ENCODE measurements around the gene PPM1L. TPM values are rescaled to one million over a fixed set of nuclear protein-coding genes. Genes with fewer than 3 reads are reported as not detected.

PPM1L gene
- total RNA-seq, 1 experiment from 2014 or later, result 7.3 TPM

- Histone ChIP-seq H3K9me3 (ENCODE audit: control insufficient read depth, low read depth, low read length) (no peaks in the 10 kb centered on the region), H4K20me1 (ENCODE audit: control insufficient read depth, insufficient read depth, insufficient read length) (no peaks in the 10 kb centered on the region), H3K4me1 (ENCODE audit: insufficient read depth, low read length) (no peaks in the 10 kb centered on the region), H3K18ac (ENCODE audit: insufficient read length, low read depth, low read length) (no peak overlapping the region), H4K91ac (ENCODE audit: insufficient read length, low read depth, low read length) (no peak overlapping the region), H2BK5ac (ENCODE audit: insufficient read length, low read length) (no peak overlapping the region), H4K8ac (replicated peaks; ENCODE audit: insufficient read length, low read depth, low read length) (no peak overlapping the region), H2BK12ac (ENCODE audit: insufficient read length, low read depth, low read length) (no peak overlapping the region), H2AFZ (ENCODE audit: low read length) (no peak overlapping the region), H2AK5ac (ENCODE audit: insufficient read length, low read length) (no peak overlapping the region), H2BK15ac (ENCODE audit: low read depth, low read length) (no peak overlapping the region), H3T11ph (ENCODE audit: low read length) (no peak overlapping the region), H3K4me2 (ENCODE audit: insufficient read depth, insufficient read length, low read length) (no peak overlapping the region), H2BK20ac (ENCODE audit: low read depth, low read length, poor library complexity, severe bottlenecking) (no peak overlapping the region), H3K9ac (ENCODE audit: extremely low read depth, insufficient read length, low read length) (no peak overlapping the region), H3K79me1 (ENCODE audit: insufficient read depth, low read depth, low read length, poor library complexity, severe bottlenecking) (no peaks in the 10 kb centered on the region), H3K4ac (ENCODE audit: low read depth, low read length) (no peak overlapping the region), H3K27me3 (ENCODE audit: insufficient read depth, low read length) (peaks cover 3% of the 10 kb centered on the region; the same call in 1 of the 2 replicates), H3K23ac (ENCODE audit: insufficient read length, low read depth, low read length) (no peak overlapping the region), H2BK120ac (ENCODE audit: low read depth, low read length, poor library complexity, severe bottlenecking) (no peak overlapping the region), H4K5ac (ENCODE audit: insufficient read length, low read depth, low read length) (no peak overlapping the region), H3K27ac (ENCODE audit: insufficient read length, low read depth, low read length) (no peak overlapping the region), H3K56ac (ENCODE audit: insufficient read length, low read depth, low read length) (no peak overlapping the region), H3K23me2 (ENCODE audit: insufficient read length, low read depth, low read length, poor library complexity, severe bottlenecking) (peaks cover 8% of the 10 kb centered on the region), H3K79me2 (ENCODE audit: insufficient read depth, low read length) (no peaks in the 10 kb centered on the region), H3K14ac (ENCODE audit: insufficient read depth, low read length) (no peak overlapping the region)
- Mint-ChIP-seq H3K27me3 (ENCODE audit: low read depth) (peaks cover 24% of the 10 kb centered on the region), H3K9me3 (peaks cover 2 to 7% of the 10 kb centered on the region in 2 experiments; a peak in 2 of 5 replicates), H3K4me1 (peaks cover 6 to 10% of the 10 kb centered on the region in 2 experiments), H3K27ac (no peak overlapping the region), H3K36me3 (ENCODE audit: insufficient read depth in 1 of 3, low read depth in 3 of 3) (peaks cover 0 to 15% (median 6%) of the 10 kb centered on the region in 3 experiments; a peak in 5 of 7 replicates), H3K4me3 (no peak overlapping the region)
- WGBS (ENCODE audit: extremely low coverage, insufficient read length, low lambda C conversion rate), result no CpG with 5 or more reads among the region's 3 CpGs
- DNase-seq, result no peak
- TF ChIP-seq, protein P1, sequence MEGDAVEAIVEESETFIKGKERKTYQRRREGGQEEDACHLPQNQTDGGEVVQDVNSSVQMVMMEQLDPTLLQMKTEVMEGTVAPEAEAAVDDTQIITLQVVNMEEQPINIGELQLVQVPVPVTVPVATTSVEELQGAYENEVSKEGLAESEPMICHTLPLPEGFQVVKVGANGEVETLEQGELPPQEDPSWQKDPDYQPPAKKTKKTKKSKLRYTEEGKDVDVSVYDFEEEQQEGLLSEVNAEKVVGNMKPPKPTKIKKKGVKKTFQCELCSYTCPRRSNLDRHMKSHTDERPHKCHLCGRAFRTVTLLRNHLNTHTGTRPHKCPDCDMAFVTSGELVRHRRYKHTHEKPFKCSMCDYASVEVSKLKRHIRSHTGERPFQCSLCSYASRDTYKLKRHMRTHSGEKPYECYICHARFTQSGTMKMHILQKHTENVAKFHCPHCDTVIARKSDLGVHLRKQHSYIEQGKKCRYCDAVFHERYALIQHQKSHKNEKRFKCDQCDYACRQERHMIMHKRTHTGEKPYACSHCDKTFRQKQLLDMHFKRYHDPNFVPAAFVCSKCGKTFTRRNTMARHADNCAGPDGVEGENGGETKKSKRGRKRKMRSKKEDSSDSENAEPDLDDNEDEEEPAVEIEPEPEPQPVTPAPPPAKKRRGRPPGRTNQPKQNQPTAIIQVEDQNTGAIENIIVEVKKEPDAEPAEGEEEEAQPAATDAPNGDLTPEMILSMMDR (conservative IDR thresholded peaks at IDR 0.05), result no peak
These were observed 345.6 kb downstream of the PPM1L start for GRCh38 chr3:161101609-161102008.
